Astrocyte (in vitro differentiated cells and primary cell): Measurements from ENCODE around the gene ABHD17C.

Experiments
- EZH2 ChIP-seq: IDR thresholded peaks from 2 replicates; pipeline ENCODE4 v1.6.1; 2012; ENCODE audit warnings: mild to moderate bottlenecking, low read length, inconsistent platforms; ENCODE audit not compliant: insufficient read depth
- TF ChIP-seq, protein P1 (sequence below): IDR thresholded peaks from 2 replicates; pipeline ENCODE4 v1.5.1; 2011; ENCODE audit warnings: low read depth, mild to moderate bottlenecking, inconsistent platforms, low read length, moderate library complexity; ENCODE audit not compliant: insufficient read depth

DNA sequence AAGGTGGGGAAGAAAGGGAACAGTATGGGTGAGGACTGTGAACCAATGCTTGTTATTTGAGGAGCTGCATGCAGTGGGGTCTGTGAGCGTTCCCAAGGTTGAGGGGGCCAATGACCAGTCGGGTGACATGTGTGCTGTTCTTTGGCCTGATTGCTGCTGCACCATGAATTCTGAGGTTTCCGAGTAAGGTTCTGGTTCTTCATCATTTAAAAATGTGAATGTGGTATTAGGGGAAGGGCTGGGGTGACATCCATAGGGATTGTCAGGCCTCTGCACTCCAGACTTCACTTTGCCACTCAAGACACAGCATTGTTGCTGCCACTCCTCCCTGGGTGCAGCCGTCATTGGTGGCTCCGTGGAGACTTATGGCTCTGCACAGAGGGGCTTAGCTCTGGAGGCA lies 32.5 kb downstream of the ABHD17C start:
- TF ChIP-seq, protein P1, sequence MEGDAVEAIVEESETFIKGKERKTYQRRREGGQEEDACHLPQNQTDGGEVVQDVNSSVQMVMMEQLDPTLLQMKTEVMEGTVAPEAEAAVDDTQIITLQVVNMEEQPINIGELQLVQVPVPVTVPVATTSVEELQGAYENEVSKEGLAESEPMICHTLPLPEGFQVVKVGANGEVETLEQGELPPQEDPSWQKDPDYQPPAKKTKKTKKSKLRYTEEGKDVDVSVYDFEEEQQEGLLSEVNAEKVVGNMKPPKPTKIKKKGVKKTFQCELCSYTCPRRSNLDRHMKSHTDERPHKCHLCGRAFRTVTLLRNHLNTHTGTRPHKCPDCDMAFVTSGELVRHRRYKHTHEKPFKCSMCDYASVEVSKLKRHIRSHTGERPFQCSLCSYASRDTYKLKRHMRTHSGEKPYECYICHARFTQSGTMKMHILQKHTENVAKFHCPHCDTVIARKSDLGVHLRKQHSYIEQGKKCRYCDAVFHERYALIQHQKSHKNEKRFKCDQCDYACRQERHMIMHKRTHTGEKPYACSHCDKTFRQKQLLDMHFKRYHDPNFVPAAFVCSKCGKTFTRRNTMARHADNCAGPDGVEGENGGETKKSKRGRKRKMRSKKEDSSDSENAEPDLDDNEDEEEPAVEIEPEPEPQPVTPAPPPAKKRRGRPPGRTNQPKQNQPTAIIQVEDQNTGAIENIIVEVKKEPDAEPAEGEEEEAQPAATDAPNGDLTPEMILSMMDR: no peak
- no peak for TF ChIP-seq EZH2
